DMS53 treated with DMSO at 0.1 percent for 48 hours (cell line): ENCODE data around the gene AKT2.

Experiments
- DNase-seq: peaks from one replicate; lab custom pipeline; 2025; ENCODE audit not compliant: unreplicated experiment; lab: John Stamatoyannopoulos, UW

The AKT2 gene

GRCh38 chr19:40237791-40238190, 47.4 kb downstream of the AKT2 start:
- no peak for DNase-seq

GRCh38 chr19:40236366-40236765, 48.8 kb downstream of the AKT2 start:
- no peak for DNase-seq

GRCh38 chr19:40236026-40236355, 49.2 kb downstream of the AKT2 start:
- no peak for DNase-seq

- DNase-seq = no peak
These were observed 49.7 kb downstream of the AKT2 start for GRCh38 chr19:40235238-40236025.

- no peak for DNase-seq
These were observed 50.5 kb downstream of the AKT2 start for GRCh38 chr19:40234429-40235237.

DNA sequence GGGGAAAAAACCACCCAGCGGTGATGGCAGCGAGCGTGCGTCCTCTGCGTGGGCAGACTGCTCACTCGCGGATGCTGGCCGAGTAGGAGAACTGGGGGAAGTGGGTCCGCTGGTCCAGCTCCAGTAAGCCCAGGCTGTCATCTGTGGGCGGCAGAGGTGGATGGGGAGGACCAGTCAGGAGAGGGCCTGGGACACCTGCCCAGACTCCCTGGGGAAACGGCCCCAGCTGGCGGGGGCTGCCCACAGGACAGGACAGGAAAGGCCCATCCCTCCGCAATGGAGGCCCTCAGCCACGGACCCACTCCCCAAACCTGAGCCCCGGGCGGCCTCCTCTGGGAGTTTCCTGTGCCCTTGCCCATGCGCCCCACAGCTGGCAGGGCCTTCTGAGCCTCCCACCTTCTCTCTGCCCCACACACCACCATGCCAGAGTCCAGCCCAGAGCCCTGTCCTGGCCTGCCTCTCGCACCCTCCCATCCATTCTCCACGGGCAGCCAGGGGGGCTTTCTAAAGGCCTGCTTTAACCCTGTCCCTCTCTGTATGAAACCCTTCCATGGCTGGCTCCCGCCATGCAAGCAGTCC, 51.2 kb downstream of the AKT2 start:
- no peak for DNase-seq

GRCh38 chr19:40232949-40233810, 52.0 kb downstream of the AKT2 start:
- DNase-seq = no peak

DNA sequence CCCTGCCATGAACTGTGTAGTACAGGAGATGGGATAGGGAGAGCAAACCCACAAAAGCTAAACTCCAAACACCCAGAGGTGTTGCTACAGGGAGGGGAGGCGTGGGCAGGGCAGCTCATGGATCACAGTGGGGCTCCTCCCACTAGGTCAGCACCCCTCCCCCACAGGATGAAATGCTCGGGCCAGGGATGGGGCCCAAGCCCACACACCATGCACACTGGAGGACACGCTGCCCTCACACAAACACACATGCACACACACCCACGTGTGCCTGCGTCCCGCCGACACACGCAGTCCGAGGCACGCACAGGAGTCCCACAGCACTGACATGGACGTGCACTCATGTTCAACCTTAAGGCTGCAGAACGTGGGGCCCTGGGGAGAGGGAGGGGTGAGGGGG, 52.7 kb downstream of the AKT2 start:
- no peak for DNase-seq

GRCh38 chr19:40231544-40232424, 53.4 kb downstream of the AKT2 start:
- no peak for DNase-seq

DNA sequence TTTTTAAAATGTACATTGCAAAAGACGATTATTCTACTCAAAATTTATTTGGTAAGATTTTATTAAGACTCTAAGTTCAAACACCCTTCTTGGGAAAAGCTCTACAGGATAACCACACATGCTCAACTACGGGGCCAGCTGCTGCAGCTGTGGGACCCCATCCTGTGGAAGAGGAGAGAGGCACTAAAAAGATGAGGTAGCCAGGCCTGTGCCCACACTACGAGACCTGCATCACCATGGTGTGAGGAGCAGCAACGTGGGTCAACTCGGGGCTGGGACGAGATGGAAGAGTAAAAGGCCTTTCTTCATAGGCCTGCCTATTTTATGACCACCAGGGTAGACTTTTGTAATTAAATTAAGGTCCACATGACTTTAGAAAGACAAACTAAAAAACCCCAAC, 54.1 kb downstream of the AKT2 start:
- no peak for DNase-seq

DNA sequence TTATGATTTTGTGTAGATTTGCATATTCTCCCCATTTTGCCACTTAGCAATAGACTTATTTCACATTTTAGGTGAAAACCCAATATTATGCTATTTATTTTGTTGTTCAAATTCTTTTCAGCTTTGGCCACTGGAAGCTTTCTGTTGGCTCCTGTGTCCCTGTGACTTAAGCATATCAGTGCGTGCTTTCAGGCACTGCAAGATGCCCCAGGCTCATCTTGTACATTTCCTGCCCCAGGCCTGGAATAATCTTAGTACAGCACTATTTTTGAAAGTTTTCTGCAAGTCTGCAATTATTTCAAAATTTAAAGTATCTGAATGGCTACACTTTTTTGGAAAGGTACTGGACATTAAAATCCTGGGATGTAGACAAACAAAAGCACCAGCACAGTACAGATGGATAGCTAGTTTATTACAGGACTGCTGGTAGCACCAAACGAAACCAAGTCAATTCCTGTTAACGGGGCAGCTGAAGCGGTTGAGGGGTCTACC, 55.2 kb downstream of the AKT2 start:
- DNase-seq = no peak

DNA sequence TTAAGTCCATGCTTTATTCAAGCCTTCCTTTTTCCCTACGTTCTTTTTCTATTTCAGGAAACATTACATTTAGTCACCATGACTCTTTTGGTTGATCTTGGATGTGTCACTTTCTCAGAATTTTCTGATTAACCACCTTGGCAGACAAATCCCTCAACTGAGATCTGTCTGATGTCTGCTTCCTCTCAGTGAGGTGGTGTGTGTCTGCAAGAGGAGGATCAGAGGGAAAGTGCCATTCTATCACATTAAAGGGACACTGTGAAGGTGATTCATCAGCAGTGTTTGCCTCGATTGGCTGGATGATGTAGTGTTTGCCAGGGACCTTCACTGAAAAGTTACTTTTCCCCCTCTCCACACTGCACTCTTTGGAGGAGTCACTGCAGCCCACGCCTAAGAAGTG, 55.7 kb downstream of the AKT2 start:
- no peak for DNase-seq

GRCh38 chr19:40228863-40229262, 56.3 kb downstream of the AKT2 start:
- no peak for DNase-seq

- no peak for DNase-seq
These were observed 56.8 kb downstream of the AKT2 start for GRCh38 chr19:40228346-40228745.

- DNase-seq = no peak
These were observed 59.5 kb downstream of the AKT2 start for GRCh38 chr19:40225440-40226305.

DNA sequence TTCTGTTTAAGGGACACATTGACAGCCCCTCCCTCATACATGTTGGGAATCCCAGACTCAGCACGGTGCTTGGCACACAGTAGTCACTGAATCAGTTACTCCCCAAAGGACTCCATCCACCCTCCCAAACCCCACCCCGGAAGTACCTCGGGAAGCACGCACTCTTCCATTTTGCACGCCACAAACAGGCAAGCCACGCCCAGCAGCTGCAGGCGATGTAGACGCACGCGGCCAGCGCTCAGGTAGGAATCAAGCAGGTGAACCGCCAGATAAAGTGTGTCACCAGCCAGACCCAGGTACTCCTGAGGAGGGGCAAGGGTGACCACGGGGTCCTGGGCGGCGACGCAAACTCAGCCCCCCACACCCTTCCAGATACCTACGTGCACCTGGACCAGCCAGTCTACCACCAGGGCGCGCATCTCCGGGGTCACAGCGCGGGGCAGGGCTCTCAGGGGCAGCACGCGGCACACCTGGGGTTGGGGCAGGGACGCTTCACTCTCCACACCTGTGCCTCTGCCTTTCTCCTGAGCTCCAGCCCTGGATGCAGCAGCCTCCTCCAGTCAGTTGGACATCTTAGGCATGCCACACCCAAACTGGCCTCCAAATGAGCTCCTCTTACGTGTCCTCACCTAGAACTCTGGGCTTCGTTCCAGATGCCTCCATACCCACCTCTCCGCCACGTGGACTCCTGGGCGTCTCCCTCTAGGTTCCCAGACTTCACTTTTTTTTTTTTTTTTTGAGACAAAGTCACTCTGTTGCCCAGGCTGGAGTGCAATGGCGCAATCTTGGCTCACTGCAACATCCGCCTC, 60.6 kb downstream of the AKT2 start:
- no peak for DNase-seq

DNA sequence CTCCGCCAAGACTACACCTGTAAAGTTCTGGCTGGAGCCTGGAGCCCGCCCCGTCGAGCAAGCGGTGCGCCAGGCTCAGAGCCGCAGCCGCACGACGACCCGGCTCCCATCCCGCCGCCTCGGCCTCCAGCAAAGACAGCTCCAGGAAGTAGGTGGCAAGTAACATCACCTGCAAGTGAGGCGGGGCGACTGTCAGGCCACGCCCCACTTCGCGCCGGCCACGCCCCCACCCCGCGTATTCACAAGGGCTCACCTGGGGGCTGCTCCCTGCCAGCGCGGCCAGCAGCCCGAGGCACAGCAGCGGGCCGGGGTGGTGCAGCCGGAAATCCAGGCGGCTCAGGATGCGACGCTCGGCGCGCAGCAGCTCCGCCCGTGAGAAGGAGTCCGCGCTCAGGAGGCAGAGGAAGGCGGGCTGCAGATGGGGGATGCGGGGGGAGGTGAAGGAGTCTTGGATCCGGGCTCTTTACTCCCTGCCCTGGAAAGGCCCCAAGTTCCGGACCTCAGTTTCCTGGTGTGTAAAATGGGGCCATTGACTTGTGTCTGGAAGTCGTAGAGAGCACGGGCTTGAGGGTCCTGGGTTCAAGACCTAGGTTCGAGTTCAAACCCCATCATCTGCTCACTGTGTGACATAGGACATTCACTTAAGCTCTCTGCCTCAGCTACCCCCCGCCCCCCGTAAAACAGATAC, 61.9 kb downstream of the AKT2 start:
- no peak for DNase-seq
